Adrenal gland (tissue), 5 donors: ENCODE results near the gene STRIP2.

Experiments used
- CTCF ChIP-seq, 6 experiments: fragments of 450-650 bp in 4 of 6; fragments of 200-600 bp in 2 of 6; sonication (generic) in 1 of 6; IDR thresholded peaks; 1 replicate in 5 of 6; 2 replicates in 1 of 6; pipeline versions ENCODE4 v1.5.1 to v1.8.0; 2016 to 2021; ENCODE audit warnings: antibody characterized with exemption in 6 of 6, mild to moderate bottlenecking in 2 of 6, moderate library complexity in 1 of 6
- POLR2A ChIP-seq, 2 donors: fragments of 450-650 bp; IDR thresholded peaks; one replicate each; pipeline ENCODE4 v1.6.1; 2017; ENCODE audit warnings: antibody characterized with exemption in 2 of 2, mild to moderate bottlenecking in 2 of 2, moderate library complexity in 1 of 2
- donor health status: DM: no; HTN: no; CAD: no.

- TF ChIP-seq POLR2A (IDR thresholded peaks at IDR 0.05), result no peak
- no peak for TF ChIP-seq CTCF (IDR thresholded peaks at IDR 0.05)
These were observed 39.0 kb upstream of the STRIP2 start for GRCh38 chr7:129394982-129395914.
